ENCODE measurements around the gene LMAN1.

DNA sequence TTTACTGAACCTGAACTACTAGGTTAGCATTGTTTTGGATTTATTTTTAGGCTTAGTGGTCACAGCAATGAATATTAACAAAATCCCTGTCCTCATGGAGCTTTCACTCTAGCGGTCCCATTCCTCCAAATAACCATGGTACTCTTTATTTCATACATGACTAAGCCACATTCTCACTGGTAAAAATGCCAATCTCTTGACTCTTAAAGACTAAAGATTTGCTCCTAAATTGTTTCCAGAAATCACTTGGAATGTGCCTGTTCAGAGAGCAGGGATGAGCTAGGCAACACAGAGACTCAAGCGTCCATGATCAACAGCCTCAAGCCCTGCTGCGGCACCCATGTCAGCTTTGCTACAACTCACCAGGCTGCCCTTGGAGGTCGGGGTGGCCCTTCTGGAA is 13.5 kb downstream of the LMAN1 start:
- TF ChIP-seq RAD21 (IDR thresholded peaks at IDR 0.05; ENCODE audit: low read depth) (no peak), POLR2A (IDR thresholded peaks at IDR 0.05; ENCODE audit: borderline replicate concordance, extremely low read depth, insufficient read depth, insufficient read length) (no peak), SP1 (IDR thresholded peaks at IDR 0.05; ENCODE audit: low read depth) (no peak), POLR2AphosphoS5 (IDR thresholded peaks at IDR 0.05; ENCODE audit: low read depth, low read length) (no peak), EZH2 (IDR thresholded peaks at IDR 0.05) (no peak), ZNF274 (IDR thresholded peaks at IDR 0.05; ENCODE audit: low read depth, low read length) (no peak), ZFX (IDR thresholded peaks at IDR 0.05) (no peak)
- TF ChIP-seq, protein P1, sequence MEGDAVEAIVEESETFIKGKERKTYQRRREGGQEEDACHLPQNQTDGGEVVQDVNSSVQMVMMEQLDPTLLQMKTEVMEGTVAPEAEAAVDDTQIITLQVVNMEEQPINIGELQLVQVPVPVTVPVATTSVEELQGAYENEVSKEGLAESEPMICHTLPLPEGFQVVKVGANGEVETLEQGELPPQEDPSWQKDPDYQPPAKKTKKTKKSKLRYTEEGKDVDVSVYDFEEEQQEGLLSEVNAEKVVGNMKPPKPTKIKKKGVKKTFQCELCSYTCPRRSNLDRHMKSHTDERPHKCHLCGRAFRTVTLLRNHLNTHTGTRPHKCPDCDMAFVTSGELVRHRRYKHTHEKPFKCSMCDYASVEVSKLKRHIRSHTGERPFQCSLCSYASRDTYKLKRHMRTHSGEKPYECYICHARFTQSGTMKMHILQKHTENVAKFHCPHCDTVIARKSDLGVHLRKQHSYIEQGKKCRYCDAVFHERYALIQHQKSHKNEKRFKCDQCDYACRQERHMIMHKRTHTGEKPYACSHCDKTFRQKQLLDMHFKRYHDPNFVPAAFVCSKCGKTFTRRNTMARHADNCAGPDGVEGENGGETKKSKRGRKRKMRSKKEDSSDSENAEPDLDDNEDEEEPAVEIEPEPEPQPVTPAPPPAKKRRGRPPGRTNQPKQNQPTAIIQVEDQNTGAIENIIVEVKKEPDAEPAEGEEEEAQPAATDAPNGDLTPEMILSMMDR (IDR thresholded peaks at IDR 0.05 in 2 of 3, conservative IDR thresholded peaks at IDR 0.05 in 1 of 3; ENCODE audit: borderline replicate concordance in 1 of 3, insufficient read depth in 1 of 3, low read depth in 2 of 3, low read length in 2 of 3), result no peak
- TF ChIP-seq, protein P2, sequence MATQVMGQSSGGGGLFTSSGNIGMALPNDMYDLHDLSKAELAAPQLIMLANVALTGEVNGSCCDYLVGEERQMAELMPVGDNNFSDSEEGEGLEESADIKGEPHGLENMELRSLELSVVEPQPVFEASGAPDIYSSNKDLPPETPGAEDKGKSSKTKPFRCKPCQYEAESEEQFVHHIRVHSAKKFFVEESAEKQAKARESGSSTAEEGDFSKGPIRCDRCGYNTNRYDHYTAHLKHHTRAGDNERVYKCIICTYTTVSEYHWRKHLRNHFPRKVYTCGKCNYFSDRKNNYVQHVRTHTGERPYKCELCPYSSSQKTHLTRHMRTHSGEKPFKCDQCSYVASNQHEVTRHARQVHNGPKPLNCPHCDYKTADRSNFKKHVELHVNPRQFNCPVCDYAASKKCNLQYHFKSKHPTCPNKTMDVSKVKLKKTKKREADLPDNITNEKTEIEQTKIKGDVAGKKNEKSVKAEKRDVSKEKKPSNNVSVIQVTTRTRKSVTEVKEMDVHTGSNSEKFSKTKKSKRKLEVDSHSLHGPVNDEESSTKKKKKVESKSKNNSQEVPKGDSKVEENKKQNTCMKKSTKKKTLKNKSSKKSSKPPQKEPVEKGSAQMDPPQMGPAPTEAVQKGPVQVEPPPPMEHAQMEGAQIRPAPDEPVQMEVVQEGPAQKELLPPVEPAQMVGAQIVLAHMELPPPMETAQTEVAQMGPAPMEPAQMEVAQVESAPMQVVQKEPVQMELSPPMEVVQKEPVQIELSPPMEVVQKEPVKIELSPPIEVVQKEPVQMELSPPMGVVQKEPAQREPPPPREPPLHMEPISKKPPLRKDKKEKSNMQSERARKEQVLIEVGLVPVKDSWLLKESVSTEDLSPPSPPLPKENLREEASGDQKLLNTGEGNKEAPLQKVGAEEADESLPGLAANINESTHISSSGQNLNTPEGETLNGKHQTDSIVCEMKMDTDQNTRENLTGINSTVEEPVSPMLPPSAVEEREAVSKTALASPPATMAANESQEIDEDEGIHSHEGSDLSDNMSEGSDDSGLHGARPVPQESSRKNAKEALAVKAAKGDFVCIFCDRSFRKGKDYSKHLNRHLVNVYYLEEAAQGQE (IDR thresholded peaks at IDR 0.05; ENCODE audit: low read depth), result no peak

Data from HCT116 (cell line).